ENCODE data around the gene CYP4F8.

CYP4F8 gene

GRCh38 chr19:15614507-15615379 is at the start of gene CYP4F8:
Gene CYP4F8, plus strand, starts transcription at chr19:15615218. Its CDS starts 399 bp downstream, at chr19:15615617.
- no peak within 1 kb of the TSS for H3K9ac ChIP-seq (ENCODE audit: low read depth, low read length)
- H3K4me1 ChIP-seq (ENCODE audit: insufficient read depth, low read length), result no peaks in the 10 kb centered on the region
- no peaks in the 10 kb centered on the region for H3K79me2 ChIP-seq (ENCODE audit: insufficient read depth, low read length)
- ATAC-seq (ENCODE audit: insufficient read depth, low read depth), result no peak
- H2AFZ ChIP-seq (ENCODE audit: low read depth, low read length), result no peak within 1 kb of the TSS
- DNase-seq, result no peak
- H4K20me1 ChIP-seq (ENCODE audit: insufficient read depth, low read length), result no peaks in the 10 kb centered on the region
- no peak within 1 kb of the TSS for H3K27ac ChIP-seq (ENCODE audit: low read length)
- no peaks in the 10 kb centered on the region for H3K36me3 ChIP-seq (ENCODE audit: insufficient read depth, low read length)
- TF ChIP-seq, protein P1, sequence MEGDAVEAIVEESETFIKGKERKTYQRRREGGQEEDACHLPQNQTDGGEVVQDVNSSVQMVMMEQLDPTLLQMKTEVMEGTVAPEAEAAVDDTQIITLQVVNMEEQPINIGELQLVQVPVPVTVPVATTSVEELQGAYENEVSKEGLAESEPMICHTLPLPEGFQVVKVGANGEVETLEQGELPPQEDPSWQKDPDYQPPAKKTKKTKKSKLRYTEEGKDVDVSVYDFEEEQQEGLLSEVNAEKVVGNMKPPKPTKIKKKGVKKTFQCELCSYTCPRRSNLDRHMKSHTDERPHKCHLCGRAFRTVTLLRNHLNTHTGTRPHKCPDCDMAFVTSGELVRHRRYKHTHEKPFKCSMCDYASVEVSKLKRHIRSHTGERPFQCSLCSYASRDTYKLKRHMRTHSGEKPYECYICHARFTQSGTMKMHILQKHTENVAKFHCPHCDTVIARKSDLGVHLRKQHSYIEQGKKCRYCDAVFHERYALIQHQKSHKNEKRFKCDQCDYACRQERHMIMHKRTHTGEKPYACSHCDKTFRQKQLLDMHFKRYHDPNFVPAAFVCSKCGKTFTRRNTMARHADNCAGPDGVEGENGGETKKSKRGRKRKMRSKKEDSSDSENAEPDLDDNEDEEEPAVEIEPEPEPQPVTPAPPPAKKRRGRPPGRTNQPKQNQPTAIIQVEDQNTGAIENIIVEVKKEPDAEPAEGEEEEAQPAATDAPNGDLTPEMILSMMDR (IDR thresholded peaks at IDR 0.05; ENCODE audit: borderline replicate concordance, extremely low read depth, low read length, poor library complexity, severe bottlenecking), result no peak
- TF ChIP-seq EZH2 (IDR thresholded peaks at IDR 0.05; ENCODE audit: borderline replicate concordance, low read depth, low read length, severe bottlenecking), result no peak
- H3K4me3 ChIP-seq (ENCODE audit: low read depth in 1 of 2, low read length in 2 of 2), result no peak within 1 kb of the TSS
- H3K9me3 ChIP-seq (ENCODE audit: insufficient read depth, low read length, severe bottlenecking), result no peaks in the 10 kb centered on the region
- H3K4me2 ChIP-seq (ENCODE audit: insufficient read depth, low read length), result no peak within 1 kb of the TSS
- no peaks in the 10 kb centered on the region for H3K27me3 ChIP-seq (ENCODE audit: insufficient read depth, low read length, poor library complexity)

DNA sequence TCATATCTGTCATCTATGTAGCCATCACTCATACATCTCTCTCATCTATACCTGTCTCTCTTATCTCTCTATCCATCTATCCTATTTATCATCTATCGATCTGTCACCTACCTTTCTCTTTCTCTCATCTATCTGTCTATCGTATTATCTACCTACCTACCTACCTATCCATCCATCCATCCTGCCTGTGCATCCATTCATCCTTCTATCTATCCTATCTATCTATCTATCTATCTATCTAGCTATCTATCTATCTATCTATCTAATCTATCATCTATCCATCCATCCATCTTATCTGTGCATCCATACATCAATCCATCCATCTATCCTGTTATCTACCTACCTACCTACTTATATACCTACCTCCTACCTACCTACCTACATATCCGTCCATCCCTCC is 44.6 kb upstream of the CYP4F8 start:
- TF ChIP-seq, protein P1 (IDR thresholded peaks at IDR 0.05; ENCODE audit: borderline replicate concordance, extremely low read depth, low read length, poor library complexity, severe bottlenecking), result no peak
- no peak for TF ChIP-seq EZH2 (IDR thresholded peaks at IDR 0.05; ENCODE audit: borderline replicate concordance, low read depth, low read length, severe bottlenecking)
- H3K79me2 ChIP-seq (ENCODE audit: insufficient read depth, low read length), result no peaks in the 10 kb centered on the region
- H3K36me3 ChIP-seq (ENCODE audit: insufficient read depth, low read length), result no peaks in the 10 kb centered on the region
- no peaks in the 10 kb centered on the region for H3K4me1 ChIP-seq (ENCODE audit: insufficient read depth, low read length)
- no peak overlapping the region for H2AFZ ChIP-seq (ENCODE audit: low read depth, low read length)
- no peak overlapping the region for H3K4me3 ChIP-seq (ENCODE audit: low read depth in 1 of 2, low read length in 2 of 2)
- H4K20me1 ChIP-seq (ENCODE audit: insufficient read depth, low read length), result no peaks in the 10 kb centered on the region
- H3K9me3 ChIP-seq (ENCODE audit: insufficient read depth, low read length, severe bottlenecking), result no peaks in the 10 kb centered on the region
- H3K27me3 ChIP-seq (ENCODE audit: insufficient read depth, low read length, poor library complexity), result no peaks in the 10 kb centered on the region
- DNase-seq, result no peak
- H3K27ac ChIP-seq (ENCODE audit: low read length), result no peak overlapping the region
- no peak overlapping the region for H3K4me2 ChIP-seq (ENCODE audit: insufficient read depth, low read length)
- ATAC-seq (ENCODE audit: insufficient read depth, low read depth), result no peak
- no peak overlapping the region for H3K9ac ChIP-seq (ENCODE audit: low read depth, low read length)

DNA sequence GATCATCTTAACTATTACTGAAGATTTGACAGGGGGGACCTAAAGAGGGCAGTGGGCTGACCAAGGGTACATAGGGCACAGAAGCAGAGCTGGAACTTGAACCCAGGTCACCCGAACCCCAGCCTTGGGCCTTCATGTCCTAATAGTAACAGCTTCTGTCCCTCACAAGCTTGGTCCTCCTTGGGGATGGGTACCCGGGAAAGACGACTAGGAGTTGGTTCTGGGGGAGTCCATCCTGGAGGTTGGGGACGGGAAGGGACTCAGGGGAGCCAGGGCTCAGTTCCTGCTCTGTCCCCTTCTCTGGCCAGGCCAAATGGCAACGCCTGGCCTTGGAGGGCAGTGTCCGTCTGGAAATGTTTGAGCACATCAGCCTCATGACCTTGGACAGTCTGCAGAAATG is 39.6 kb upstream of the CYP4F8 start:
- no peaks in the 10 kb centered on the region for H3K27me3 ChIP-seq (ENCODE audit: insufficient read depth, low read length, poor library complexity)
- TF ChIP-seq, protein P1 (IDR thresholded peaks at IDR 0.05; ENCODE audit: borderline replicate concordance, extremely low read depth, low read length, poor library complexity, severe bottlenecking), result no peak
- TF ChIP-seq EZH2 (IDR thresholded peaks at IDR 0.05; ENCODE audit: borderline replicate concordance, low read depth, low read length, severe bottlenecking), result no peak
- no peak overlapping the region for H3K9ac ChIP-seq (ENCODE audit: low read depth, low read length)
- no peaks in the 10 kb centered on the region for H3K4me1 ChIP-seq (ENCODE audit: insufficient read depth, low read length)
- no peak for ATAC-seq (ENCODE audit: insufficient read depth, low read depth)
- H4K20me1 ChIP-seq (ENCODE audit: insufficient read depth, low read length), result no peaks in the 10 kb centered on the region
- H3K9me3 ChIP-seq (ENCODE audit: insufficient read depth, low read length, severe bottlenecking), result no peaks in the 10 kb centered on the region
- no peak for DNase-seq
- H3K79me2 ChIP-seq (ENCODE audit: insufficient read depth, low read length), result no peaks in the 10 kb centered on the region
- H3K4me2 ChIP-seq (ENCODE audit: insufficient read depth, low read length), result no peak overlapping the region
- H3K27ac ChIP-seq (ENCODE audit: low read length), result no peak overlapping the region
- H2AFZ ChIP-seq (ENCODE audit: low read depth, low read length), result no peak overlapping the region
- H3K36me3 ChIP-seq (ENCODE audit: insufficient read depth, low read length), result no peaks in the 10 kb centered on the region
- H3K4me3 ChIP-seq (ENCODE audit: low read depth in 1 of 2, low read length in 2 of 2), result no peak overlapping the region
